SH-SY5Y (cell line): ENCODE results near the gene EXOSC7.

ENCODE experiments used
- GATA2 ChIP-seq: IDR thresholded peaks from 2 replicates; pipeline ENCODE4 v1.6.1; 2011; ENCODE audit warnings: mild to moderate bottlenecking, low read depth, low read length
- GATA3 ChIP-seq: IDR thresholded peaks from 2 replicates; pipeline ENCODE4 v1.6.1; 2011; ENCODE audit warnings: low read depth, mild to moderate bottlenecking, low read length, moderate library complexity

DNA sequence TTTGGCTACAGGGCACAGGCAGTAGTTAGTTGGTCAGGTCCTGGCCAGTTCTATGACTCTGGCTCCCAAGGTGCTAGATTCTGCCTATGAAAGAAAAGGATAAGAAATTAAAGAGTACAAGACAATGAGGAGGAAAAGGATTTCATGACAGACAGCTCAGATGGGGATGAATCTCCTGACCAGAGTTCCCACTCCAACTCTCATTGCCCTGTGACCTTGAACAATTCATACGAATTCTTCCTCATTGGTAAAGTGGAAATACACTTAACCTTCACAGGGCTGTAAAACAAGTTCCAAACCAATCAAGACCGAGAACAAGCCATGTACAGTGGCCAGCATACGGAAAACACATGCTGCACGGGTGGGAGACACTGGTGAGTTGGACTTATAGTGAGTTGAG lies 73.8 kb downstream of the EXOSC7 start:
- no peak for TF ChIP-seq GATA3
- no peak for TF ChIP-seq GATA2
